OCI-LY7 (cell line): ENCODE measurements around the gene FGD5. TPM values are rescaled to one million over a fixed set of nuclear protein-coding genes. Genes with fewer than 3 reads are reported as not detected.

Experiments used
- BruUV-seq: library from RNA; stranded (reverse); fragments of 400-500 nt; replicated peaks from 2 replicates; lab custom pipeline; 2021; lab: Mats Ljungman, UMichigan
- CTCF ChIA-PET: fragments of 300-600 bp; sonication (Branson Sonifier 250); formaldehyde crosslinking; loops from one replicate; lab custom pipeline; 2022; ENCODE audit warnings: antibody characterized with exemption; ENCODE audit not compliant: unreplicated experiment; lab: Charles Lee
- POLR2A ChIA-PET: fragments of 300-600 bp; sonication (Branson Sonifier 250); formaldehyde crosslinking; loops from one replicate; lab custom pipeline; 2022; ENCODE audit warnings: antibody characterized with exemption; lab: Charles Lee
- DNase-seq: peaks from one replicate; pipeline ENCODE4 v3.0.0-alpha.2; 2015; ENCODE audit warnings: low spot score
- H2AFZ ChIP-seq: fragments of 200-600 bp; sonication (generic), shearing (Covaris generic); 2 replicates; pipeline ENCODE4 v1.6.1; 2014; ENCODE audit warnings: mild to moderate bottlenecking, antibody characterized with exemption, low read length, moderate library complexity
- H3K27ac ChIP-seq: fragments of 200-600 bp; sonication (generic); 2 replicates; pipeline ENCODE4 v1.5.1; 2014; ENCODE audit warnings: mixed run types, low read depth, mild to moderate bottlenecking, moderate library complexity, low read length, inconsistent platforms; ENCODE audit not compliant: poor library complexity, severe bottlenecking
- H3K36me3 ChIP-seq: fragments of 200-600 bp; sonication (generic); 2 replicates; pipeline ENCODE4 v1.6.1; 2014; ENCODE audit warnings: mild to moderate bottlenecking, antibody characterized with exemption, low read length, moderate library complexity, mixed read lengths; ENCODE audit not compliant: insufficient read depth
- H3K4me1 ChIP-seq: fragments of 200-600 bp; sonication (generic); 2 replicates; pipeline ENCODE4 v1.5.1; 2014; ENCODE audit warnings: mild to moderate bottlenecking, low read length; ENCODE audit not compliant: insufficient read depth, poor library complexity, severe bottlenecking
- H3K4me2 ChIP-seq: fragments of 200-600 bp; sonication (generic); 2 replicates; pipeline ENCODE4 v1.6.1; 2014; ENCODE audit warnings: mild to moderate bottlenecking, low read length
- H3K4me3 ChIP-seq: fragments of 200-600 bp; sonication (generic); 2 replicates; pipeline ENCODE4 v1.5.1; 2014; ENCODE audit warnings: mild to moderate bottlenecking, low read depth, low read length; ENCODE audit not compliant: poor library complexity, severe bottlenecking
- H3K79me2 ChIP-seq: fragments of 200-600 bp; sonication (generic); 2 replicates; pipeline ENCODE4 v1.6.1; 2016; ENCODE audit warnings: low read depth, mild to moderate bottlenecking, low read length, moderate library complexity, mixed read lengths; ENCODE audit not compliant: insufficient read depth
- H3K9me2 ChIP-seq: fragments of 200-600 bp; sonication (generic); 2 replicates; pipeline ENCODE4 v1.6.1; 2016; ENCODE audit warnings: mild to moderate bottlenecking, low read length, mixed read lengths; ENCODE audit not compliant: insufficient read depth
- H3K9me3 ChIP-seq: fragments of 200-600 bp; sonication (generic); 2 replicates; pipeline ENCODE4 v1.6.1; 2014; ENCODE audit warnings: mild to moderate bottlenecking, mixed run types, low read length, mixed read lengths
- H4K20me1 ChIP-seq: fragments of 200-600 bp; sonication (generic); 2 replicates; pipeline ENCODE4 v1.6.1; 2014; ENCODE audit warnings: mild to moderate bottlenecking, antibody characterized with exemption, low read length, moderate library complexity, mixed read lengths; ENCODE audit not compliant: insufficient read depth
- EZH2phosphoT487 ChIP-seq: fragments of 200-600 bp; sonication (generic); IDR thresholded peaks from 2 replicates; pipeline ENCODE4 v1.6.1; 2018; ENCODE audit warnings: low read depth, borderline replicate concordance, mild to moderate bottlenecking, mixed run types, antibody characterized with exemption, low read length, moderate library complexity, mixed read lengths
- intact Hi-C: fragments of 100-400 bp; cut with micrococcal nuclease; formaldehyde crosslinking; loops from one replicate; pipeline ENCODE4 v1.10.0; 2022; ENCODE audit not compliant: unreplicated experiment
- total RNA-seq, 2 experiments: library from RNA; depleted of rRNA in 1 of 2; stranded (reverse); fragments of >200 nt in 1 of 2; shearing (Covaris generic) in 1 of 2; gene quantifications; 2 replicates each; pipeline ENCODE4 v1.2.3, GENCODE V29; 2014 to 2022
- TF ChIP-seq, protein P1 (sequence below): fragments of 200-600 bp; sonication (generic); conservative IDR thresholded peaks from 2 replicates; pipeline ENCODE4 v1.5.1; 2014; ENCODE audit warnings: mild to moderate bottlenecking, antibody characterized with exemption, low read length, moderate library complexity, mixed read lengths

FGD5 gene
- total RNA-seq, 2 experiments from 2014 or later = 0.09 to 0.21 TPM

- Histone ChIP-seq H2AFZ (no peak overlapping the region), H3K4me3 (no peak overlapping the region), H3K36me3 (no peaks in the 10 kb centered on the region), H3K4me2 (no peak overlapping the region; the same call in 1 of the 2 replicates), H3K27ac (no peak overlapping the region), H3K9me2 (no peaks in the 10 kb centered on the region), H3K9me3 (no peaks in the 10 kb centered on the region), H4K20me1 (no peaks in the 10 kb centered on the region), H3K4me1 (peaks cover 9% of the 10 kb centered on the region), H3K79me2 (no peaks in the 10 kb centered on the region)
- no TSS peak for BruUV-seq
- TF ChIP-seq, protein P1, sequence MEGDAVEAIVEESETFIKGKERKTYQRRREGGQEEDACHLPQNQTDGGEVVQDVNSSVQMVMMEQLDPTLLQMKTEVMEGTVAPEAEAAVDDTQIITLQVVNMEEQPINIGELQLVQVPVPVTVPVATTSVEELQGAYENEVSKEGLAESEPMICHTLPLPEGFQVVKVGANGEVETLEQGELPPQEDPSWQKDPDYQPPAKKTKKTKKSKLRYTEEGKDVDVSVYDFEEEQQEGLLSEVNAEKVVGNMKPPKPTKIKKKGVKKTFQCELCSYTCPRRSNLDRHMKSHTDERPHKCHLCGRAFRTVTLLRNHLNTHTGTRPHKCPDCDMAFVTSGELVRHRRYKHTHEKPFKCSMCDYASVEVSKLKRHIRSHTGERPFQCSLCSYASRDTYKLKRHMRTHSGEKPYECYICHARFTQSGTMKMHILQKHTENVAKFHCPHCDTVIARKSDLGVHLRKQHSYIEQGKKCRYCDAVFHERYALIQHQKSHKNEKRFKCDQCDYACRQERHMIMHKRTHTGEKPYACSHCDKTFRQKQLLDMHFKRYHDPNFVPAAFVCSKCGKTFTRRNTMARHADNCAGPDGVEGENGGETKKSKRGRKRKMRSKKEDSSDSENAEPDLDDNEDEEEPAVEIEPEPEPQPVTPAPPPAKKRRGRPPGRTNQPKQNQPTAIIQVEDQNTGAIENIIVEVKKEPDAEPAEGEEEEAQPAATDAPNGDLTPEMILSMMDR = no peak
- TF ChIP-seq EZH2phosphoT487 = no peak
- intact Hi-C loops = no loop called here
- ChIA-PET POLR2A (no interaction called here), CTCF (no interaction called here)
- peak; percentile 40 for DNase-seq
These were observed 29.1 kb downstream of the FGD5 start for GRCh38 chr3:14847613-14848541.

GRCh38 chr3:14848906-14849305, 30.1 kb downstream of the FGD5 start:
- BruUV-seq = no TSS peak
- no peak overlapping the region for H2AFZ ChIP-seq
- no peaks in the 10 kb centered on the region for H3K9me3 ChIP-seq
- intact Hi-C loops = no loop called here
- H3K36me3 ChIP-seq = no peaks in the 10 kb centered on the region
- no peak for TF ChIP-seq EZH2phosphoT487
- TF ChIP-seq, protein P1 = no peak
- H3K9me2 ChIP-seq = no peaks in the 10 kb centered on the region
- no peak for DNase-seq
- CTCF ChIA-PET = no interaction called here
- H3K4me3 ChIP-seq = no peak overlapping the region
- POLR2A ChIA-PET = no interaction called here
- peaks cover 9% of the 10 kb centered on the region for H3K4me1 ChIP-seq
- no peak overlapping the region for H3K27ac ChIP-seq
- H4K20me1 ChIP-seq = no peaks in the 10 kb centered on the region
- H3K79me2 ChIP-seq = no peaks in the 10 kb centered on the region
- H3K4me2 ChIP-seq = no peak overlapping the region
